PC-9 (cell line): ENCODE measurements around the gene MAP2K5. TPM values are rescaled to one million over a fixed set of nuclear protein-coding genes. Genes with fewer than 3 reads are reported as not detected.

Experiments used
- BruUV-seq: library from RNA; stranded (reverse); fragments of 400-500 nt; replicated peaks from 2 replicates; lab custom pipeline; 2021; lab: Mats Ljungman, UMichigan
- CTCF ChIA-PET: fragments of 300-600 bp; sonication (Branson Sonifier 250); formaldehyde crosslinking; loops from one replicate; lab custom pipeline; 2022; ENCODE audit warnings: antibody characterized with exemption; lab: Charles Lee
- POLR2A ChIA-PET: fragments of 300-600 bp; sonication (Branson Sonifier 250); formaldehyde crosslinking; loops from one replicate; lab custom pipeline; 2022; ENCODE audit warnings: antibody characterized with exemption; ENCODE audit not compliant: unreplicated experiment; lab: Charles Lee
- DNase-seq, 2 experiments: peaks; one replicate each; pipeline versions ENCODE4 v3.0.0 to v3.0.0-alpha.2; 2015 to 2022; ENCODE audit warnings: mixed read lengths in 1 of 2
- H2AFZ ChIP-seq: fragments of 200-600 bp; sonication (generic); 2 replicates; pipeline ENCODE4 v1.8.1; 2017; ENCODE audit warnings: antibody characterized with exemption
- H3F3A ChIP-seq: fragments of 200-600 bp; sonication (generic); 2 replicates; pipeline ENCODE4 v1.8.1; 2017; ENCODE audit warnings: antibody characterized with exemption, mild to moderate bottlenecking, low read depth; ENCODE audit not compliant: insufficient read depth
- H3K27ac ChIP-seq: fragments of 200-600 bp; sonication (generic); 2 replicates; pipeline ENCODE4 v1.6.1; 2016; ENCODE audit warnings: mixed run types
- H3K27me3 ChIP-seq: fragments of 200-600 bp; sonication (generic); 2 replicates; pipeline ENCODE4 v1.6.1; 2016; ENCODE audit warnings: low read depth, mixed run types; ENCODE audit not compliant: insufficient read depth
- H3K36me3 ChIP-seq: fragments of 200-600 bp; sonication (generic); 2 replicates; pipeline ENCODE4 v1.6.1; 2016; ENCODE audit warnings: low read depth, mixed run types
- H3K4me1 ChIP-seq: fragments of 200-600 bp; sonication (generic); replicated peaks from 2 replicates; pipeline ENCODE4 v1.6.1; 2016; ENCODE audit warnings: mixed run types; ENCODE audit not compliant: insufficient read depth
- H3K4me2 ChIP-seq: fragments of 200-600 bp; sonication (generic); 2 replicates; pipeline ENCODE4 v1.6.1; 2017; ENCODE audit warnings: mixed run types
- H3K4me3 ChIP-seq: fragments of 200-600 bp; sonication (generic); 2 replicates; pipeline ENCODE4 v1.6.1; 2016; ENCODE audit warnings: mixed run types
- H3K79me2 ChIP-seq: fragments of 200-600 bp; sonication (generic); 2 replicates; pipeline ENCODE4 v1.6.1; 2017; ENCODE audit warnings: low read depth, mixed run types
- H3K9me2 ChIP-seq: fragments of 200-600 bp; sonication (generic); 2 replicates; pipeline ENCODE4 v1.8.1; 2017; ENCODE audit warnings: mild to moderate bottlenecking; ENCODE audit not compliant: insufficient read depth
- H3K9me3 ChIP-seq: fragments of 200-600 bp; sonication (generic); 2 replicates; pipeline ENCODE4 v1.8.1; 2016; ENCODE audit warnings: low read depth; ENCODE audit not compliant: insufficient read depth
- H4K20me1 ChIP-seq: fragments of 200-600 bp; sonication (generic); 2 replicates; pipeline ENCODE4 v1.8.1; 2017; ENCODE audit not compliant: insufficient read depth
- CTCF ChIP-seq: fragments of 200-600 bp; sonication (generic); conservative IDR thresholded peaks from 2 replicates; pipeline ENCODE4 v1.6.1; 2017; ENCODE audit warnings: mixed run types, antibody characterized with exemption, mild to moderate bottlenecking, moderate library complexity
- EZH2 ChIP-seq: fragments of 200-600 bp; sonication (generic); IDR thresholded peaks from 2 replicates; pipeline ENCODE4 v1.8.0; 2017; ENCODE audit warnings: antibody characterized with exemption, low read depth
- intact Hi-C: fragments of 100-400 bp; cut with micrococcal nuclease; formaldehyde crosslinking; loops from one replicate; pipeline ENCODE4 v1.10.0; 2022; ENCODE audit not compliant: unreplicated experiment
- total RNA-seq: library from RNA; stranded (reverse); gene quantifications from 2 replicates; pipeline ENCODE4 v1.2.3, GENCODE V29; 2021

Gene MAP2K5
- total RNA-seq, 1 experiment from 2014 or later: 26.9 TPM

- no peaks in the 10 kb centered on the region for H3K36me3 ChIP-seq
- no TSS peak for BruUV-seq
- H4K20me1 ChIP-seq: no peaks in the 10 kb centered on the region
- ChIA-PET CTCF (no interaction called here), POLR2A (interaction anchor here (0.6 kb wide), 1 partner anchor 686 kb away, joined by 6 read pairs; no protein-coding TSS in a partner anchor)
- H3K9me3 ChIP-seq: no peaks in the 10 kb centered on the region
- H3K9me2 ChIP-seq: no peaks in the 10 kb centered on the region
- H3K27ac ChIP-seq: no peak overlapping the region
- no peaks in the 10 kb centered on the region for H3K27me3 ChIP-seq
- no peaks in the 10 kb centered on the region for H3K4me1 ChIP-seq
- H3K79me2 ChIP-seq: no peaks in the 10 kb centered on the region
- intact Hi-C loops: no loop called here
- TF ChIP-seq CTCF: no peak
- no peak for TF ChIP-seq EZH2
- H2AFZ ChIP-seq: no peak overlapping the region
- no peaks in the 10 kb centered on the region for H3F3A ChIP-seq
- H3K4me2 ChIP-seq: no peak overlapping the region
- no peak overlapping the region for H3K4me3 ChIP-seq
- no peak for DNase-seq
These were observed 225.9 kb downstream of the MAP2K5 start for GRCh38 chr15:67768313-67768977.

GRCh38 chr15:67769497-67770357, 227.2 kb downstream of the MAP2K5 start:
- no peak for DNase-seq
- POLR2A ChIA-PET: no interaction called here
- Histone ChIP-seq H4K20me1 (no peaks in the 10 kb centered on the region), H2AFZ (no peak overlapping the region), H3K36me3 (no peaks in the 10 kb centered on the region), H3K9me2 (no peaks in the 10 kb centered on the region), H3K4me3 (no peak overlapping the region), H3K4me1 (no peaks in the 10 kb centered on the region), H3K79me2 (no peaks in the 10 kb centered on the region), H3K9me3 (no peaks in the 10 kb centered on the region), H3K27me3 (no peaks in the 10 kb centered on the region), H3K27ac (no peak overlapping the region), H3F3A (no peaks in the 10 kb centered on the region), H3K4me2 (no peak overlapping the region)
- TF ChIP-seq EZH2 (no peak), CTCF (no peak)
- no TSS peak for BruUV-seq
- CTCF ChIA-PET: no interaction called here
- intact Hi-C loops: no loop called here

GRCh38 chr15:67770358-67770628, 227.8 kb downstream of the MAP2K5 start:
- no peak overlapping the region for H3K4me3 ChIP-seq
- TF ChIP-seq EZH2 (no peak), CTCF (no peak)
- H3K4me2 ChIP-seq: no peak overlapping the region
- no peaks in the 10 kb centered on the region for H3K9me3 ChIP-seq
- H4K20me1 ChIP-seq: no peaks in the 10 kb centered on the region
- ChIA-PET POLR2A (no interaction called here), CTCF (no interaction called here)
- intact Hi-C loops: no loop called here
- no peak overlapping the region for H2AFZ ChIP-seq
- H3F3A ChIP-seq: no peaks in the 10 kb centered on the region
- no peaks in the 10 kb centered on the region for H3K79me2 ChIP-seq
- no peaks in the 10 kb centered on the region for H3K27me3 ChIP-seq
- DNase-seq: no peak
- H3K27ac ChIP-seq: no peak overlapping the region
- no TSS peak for BruUV-seq
- H3K36me3 ChIP-seq: no peaks in the 10 kb centered on the region
- H3K4me1 ChIP-seq: no peaks in the 10 kb centered on the region
- H3K9me2 ChIP-seq: no peaks in the 10 kb centered on the region
